IPS-15b (cell line): Measurements from ENCODE around the gene TUBB2B.

Experiments
- H3K27me3 ChIP-seq: one replicate; pipeline ENCODE4 v1.6.1; 2013; ENCODE audit warnings: low read length; ENCODE audit not compliant: control insufficient read depth, insufficient read depth
- H3K36me3 ChIP-seq: one replicate; pipeline ENCODE4 v1.6.1; 2013; ENCODE audit warnings: low read length; ENCODE audit not compliant: control insufficient read depth, insufficient read depth
- H3K4me1 ChIP-seq: one replicate; pipeline ENCODE4 v1.6.1; 2013; ENCODE audit warnings: mild to moderate bottlenecking, low read length; ENCODE audit not compliant: control insufficient read depth, insufficient read depth
- H3K4me3 ChIP-seq: one replicate; pipeline ENCODE4 v1.5.1; 2013; ENCODE audit warnings: low read depth, low read length
- H3K9ac ChIP-seq: one replicate; pipeline ENCODE4 v1.6.1; 2013; ENCODE audit warnings: low read depth, mild to moderate bottlenecking, low read length
- H3K9me3 ChIP-seq: one replicate; pipeline ENCODE4 v1.6.1; 2013; ENCODE audit warnings: mild to moderate bottlenecking, low read length; ENCODE audit not compliant: control insufficient read depth, insufficient read depth

TUBB2B gene

DNA sequence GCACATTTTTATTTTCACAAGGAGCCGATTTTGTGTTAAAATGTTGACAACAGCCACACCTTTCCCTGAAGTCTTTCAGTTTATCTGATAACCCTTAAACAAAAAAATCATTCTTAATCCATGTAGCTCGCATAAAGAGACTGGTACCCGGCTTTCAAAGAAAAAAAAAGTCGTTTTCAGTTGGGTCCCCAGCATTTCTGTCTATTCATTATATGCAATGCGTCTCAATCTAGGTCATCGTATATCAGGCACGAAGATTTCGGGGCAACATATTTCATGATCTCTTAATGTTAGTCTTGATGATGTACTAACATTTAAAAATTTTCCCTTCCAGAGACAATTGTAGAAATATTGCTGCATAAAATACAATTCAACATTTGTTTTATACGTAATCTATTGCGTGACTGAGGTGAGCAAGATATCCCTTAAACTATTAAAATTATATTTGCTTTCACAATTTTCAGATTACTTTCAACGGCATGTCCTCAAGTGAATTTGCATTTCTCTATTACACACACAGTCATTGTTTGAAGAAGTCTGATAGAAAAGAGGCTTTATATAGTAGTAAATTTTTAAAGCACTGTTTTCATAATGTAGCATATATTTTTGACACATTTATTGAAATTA is 2.9 kb upstream of the TUBB2B start:
- Histone ChIP-seq H3K27me3 (peaks cover 32% of the 10 kb centered on the region), H3K36me3 (peaks cover 12% of the 10 kb centered on the region), H3K4me1 (peaks cover 4% of the 10 kb centered on the region), H3K4me3 (peak overlapping the region; percentile 14), H3K9me3 (no peaks in the 10 kb centered on the region), H3K9ac (no peak overlapping the region)

DNA sequence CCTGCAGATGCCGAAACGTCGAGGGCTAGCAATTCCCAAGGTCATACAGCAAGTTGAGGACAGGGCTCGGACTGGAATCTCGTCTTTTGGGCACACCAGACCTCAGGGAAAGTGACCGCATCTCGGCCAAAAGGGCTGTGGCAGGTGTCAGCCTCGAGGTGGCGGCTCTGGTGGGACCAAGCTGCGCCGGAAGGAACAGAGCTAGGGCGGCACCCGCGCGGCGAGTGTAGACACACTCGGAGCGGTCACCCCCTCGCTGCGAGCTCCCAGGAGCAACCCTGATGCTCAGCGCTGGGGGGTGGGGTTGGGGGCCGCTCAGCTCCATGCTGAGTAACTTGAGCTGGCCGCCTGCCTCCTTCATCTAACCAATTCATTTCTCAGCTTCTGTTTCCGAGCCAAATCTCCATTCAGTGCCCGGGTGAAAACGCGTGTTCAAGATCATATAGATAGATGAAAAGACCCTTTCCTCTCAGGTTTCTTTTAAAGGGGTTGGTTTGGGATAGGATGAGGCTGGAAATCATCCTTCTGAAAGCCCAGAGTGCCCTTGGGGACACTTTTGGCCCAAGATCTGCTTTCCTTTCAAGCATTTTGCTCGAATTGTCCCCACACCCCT is 2.2 kb upstream of the TUBB2B start:
- Histone ChIP-seq H3K4me1 (peaks cover 4% of the 10 kb centered on the region), H3K4me3 (peak overlapping the region; percentile 58), H3K36me3 (peaks cover 12% of the 10 kb centered on the region), H3K9me3 (no peaks in the 10 kb centered on the region), H3K27me3 (peaks cover 32% of the 10 kb centered on the region), H3K9ac (no peak overlapping the region)

DNA sequence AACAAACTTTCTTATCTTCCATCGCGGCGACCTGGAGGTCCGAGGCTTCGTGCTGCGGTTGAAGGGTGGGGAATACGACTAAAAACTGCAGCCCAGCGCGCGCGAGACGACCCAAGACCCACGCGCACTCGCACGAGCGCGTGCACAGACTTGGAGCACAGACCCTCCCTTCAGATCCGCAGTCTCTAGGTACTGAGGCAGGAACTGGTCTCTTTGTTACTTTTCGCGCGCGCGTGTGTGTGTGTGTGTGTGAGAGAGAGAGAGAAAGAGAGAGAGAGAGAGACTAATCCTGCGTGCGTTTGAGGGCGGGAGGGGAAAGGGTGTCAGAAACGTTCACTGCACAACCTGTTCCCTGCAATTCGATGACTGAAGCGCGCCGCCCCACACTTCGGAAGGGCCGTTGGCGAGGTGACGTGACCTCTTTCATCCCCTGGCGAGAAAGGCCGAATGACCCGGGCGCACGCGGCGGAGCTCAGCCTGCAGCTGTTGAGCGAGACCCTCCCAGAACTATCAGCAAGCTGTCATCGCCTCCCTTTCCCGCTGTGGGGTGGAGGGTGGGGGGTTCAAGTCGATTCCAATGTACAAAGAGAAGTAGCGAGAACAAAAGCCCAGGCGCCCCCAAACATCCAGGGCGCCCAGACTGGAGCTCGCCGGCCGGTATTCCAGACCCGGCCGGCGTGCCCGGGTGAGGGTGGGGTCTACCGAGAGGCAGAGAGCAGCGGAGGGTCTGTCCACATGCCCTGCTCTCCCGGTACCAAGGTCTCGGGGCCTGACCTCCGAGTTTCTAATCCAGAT is 1.5 kb upstream of the TUBB2B start:
- peaks cover 4% of the 10 kb centered on the region for H3K4me1 ChIP-seq
- H3K9ac ChIP-seq: no peak overlapping the region
- H3K9me3 ChIP-seq: no peaks in the 10 kb centered on the region
- peaks cover 15% of the 10 kb centered on the region for H3K36me3 ChIP-seq
- peak overlapping the region; percentile 58 for H3K4me3 ChIP-seq
- H3K27me3 ChIP-seq: peaks cover 32% of the 10 kb centered on the region

DNA sequence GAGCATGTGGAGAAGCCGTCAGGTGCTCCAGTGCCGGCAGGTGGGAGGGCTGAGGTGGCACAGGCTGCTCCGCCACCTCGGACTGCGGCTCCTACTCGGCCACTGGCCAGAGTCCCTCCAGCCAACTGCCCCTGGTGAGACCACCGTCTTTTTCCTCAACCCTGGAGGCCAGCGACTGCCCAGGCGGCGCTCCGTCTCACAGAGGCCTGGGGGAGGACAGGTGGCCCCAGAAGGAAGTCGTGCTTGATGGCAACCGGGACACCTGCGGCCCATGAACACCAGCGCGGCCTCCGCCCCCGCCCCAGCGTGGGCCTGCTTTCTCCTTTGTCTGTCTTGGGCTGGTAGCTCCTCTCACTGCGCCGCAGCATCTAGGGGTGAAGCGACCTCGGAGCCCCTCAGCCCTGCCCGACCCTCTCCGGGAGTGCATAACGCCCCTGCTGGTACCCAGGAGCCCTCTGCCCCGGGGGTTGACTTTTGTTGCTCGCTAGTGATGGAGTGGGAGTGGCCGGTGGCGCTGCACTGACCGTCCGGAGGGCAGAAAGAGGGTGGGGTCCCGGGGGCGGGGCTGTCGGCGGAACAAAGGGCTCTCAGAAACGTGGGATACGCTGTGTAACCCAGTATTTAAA is 706 bp upstream of the TUBB2B start:
- peak overlapping the region; percentile 91 for H3K4me3 ChIP-seq
- H3K9me3 ChIP-seq: no peaks in the 10 kb centered on the region
- peaks cover 15% of the 10 kb centered on the region for H3K36me3 ChIP-seq
- peaks cover 28% of the 10 kb centered on the region for H3K27me3 ChIP-seq
- H3K4me1 ChIP-seq: peaks cover 4% of the 10 kb centered on the region
- peak overlapping the region; percentile 54 for H3K9ac ChIP-seq

DNA sequence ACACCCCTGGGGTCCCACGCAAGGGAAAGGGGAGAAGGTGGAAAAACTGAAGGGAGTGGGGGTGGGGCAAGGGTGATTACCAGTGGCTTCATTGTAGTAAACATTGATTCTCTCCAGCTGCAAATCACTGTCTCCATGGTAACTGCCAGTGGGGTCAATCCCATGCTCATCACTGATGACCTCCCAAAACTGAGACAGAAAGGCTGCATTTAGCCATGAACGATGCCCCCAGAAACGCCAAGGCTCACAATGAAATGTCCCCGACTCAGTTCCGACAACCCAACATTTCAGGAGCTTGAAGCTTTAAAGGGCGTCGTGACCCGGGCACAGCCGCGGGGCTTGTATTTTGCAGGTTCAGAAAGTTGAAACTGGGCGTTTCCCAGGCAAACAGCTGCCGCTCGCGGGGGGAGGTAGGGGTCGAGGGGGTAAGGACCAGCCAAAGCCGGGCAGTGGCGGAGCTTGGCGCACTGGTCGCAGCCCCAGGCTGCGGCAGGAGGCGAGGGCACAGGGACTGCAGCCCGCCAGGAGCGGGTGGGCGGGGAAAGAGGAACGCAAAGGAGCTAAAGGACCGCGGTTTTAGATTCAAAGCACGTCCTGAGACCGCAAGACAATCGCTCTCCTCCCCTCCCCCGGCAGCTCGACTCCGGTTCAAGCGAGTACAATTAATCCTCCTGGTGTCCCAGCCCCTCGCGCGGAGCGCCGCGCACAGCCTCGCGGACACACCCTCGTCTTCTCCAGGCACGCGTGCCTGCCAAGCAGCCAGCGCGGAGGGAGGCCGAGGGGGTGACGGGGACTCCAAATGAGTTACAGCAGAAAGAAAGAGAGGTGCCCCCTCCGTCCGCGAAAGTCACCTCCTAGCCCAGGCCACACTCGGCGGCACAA is 731 bp downstream of the TUBB2B start:
- peak overlapping the region; percentile 94 for H3K9ac ChIP-seq
- peaks cover 15% of the 10 kb centered on the region for H3K36me3 ChIP-seq
- no peaks in the 10 kb centered on the region for H3K9me3 ChIP-seq
- peaks cover 20% of the 10 kb centered on the region for H3K27me3 ChIP-seq
- H3K4me1 ChIP-seq: peaks cover 4% of the 10 kb centered on the region
- peak overlapping the region; percentile 73 for H3K4me3 ChIP-seq

DNA sequence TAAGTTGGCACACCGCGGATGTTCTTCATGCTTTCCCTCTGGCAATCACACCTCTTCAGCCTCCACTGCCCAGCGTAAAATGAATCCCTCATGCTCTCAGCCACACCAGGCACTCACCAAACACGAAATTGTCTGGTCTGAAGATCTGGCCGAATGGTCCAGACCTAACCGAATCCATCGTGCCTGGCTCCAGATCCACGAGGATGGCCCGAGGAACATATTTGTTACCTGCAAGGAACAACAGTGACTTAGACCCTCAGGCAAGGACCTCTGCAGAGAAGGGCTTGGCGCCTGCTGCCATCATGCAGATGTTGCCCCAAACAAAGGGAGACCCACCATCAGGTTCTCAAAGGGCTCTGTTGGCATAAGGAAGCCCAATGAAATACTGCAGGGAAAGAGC is 1.4 kb downstream of the TUBB2B start:
- peak overlapping the region; percentile 73 for H3K4me3 ChIP-seq
- peaks cover 7% of the 10 kb centered on the region for H3K4me1 ChIP-seq
- peaks cover 15% of the 10 kb centered on the region for H3K36me3 ChIP-seq
- no peak overlapping the region for H3K9ac ChIP-seq
- H3K9me3 ChIP-seq: no peaks in the 10 kb centered on the region
- H3K27me3 ChIP-seq: peaks cover 20% of the 10 kb centered on the region

DNA sequence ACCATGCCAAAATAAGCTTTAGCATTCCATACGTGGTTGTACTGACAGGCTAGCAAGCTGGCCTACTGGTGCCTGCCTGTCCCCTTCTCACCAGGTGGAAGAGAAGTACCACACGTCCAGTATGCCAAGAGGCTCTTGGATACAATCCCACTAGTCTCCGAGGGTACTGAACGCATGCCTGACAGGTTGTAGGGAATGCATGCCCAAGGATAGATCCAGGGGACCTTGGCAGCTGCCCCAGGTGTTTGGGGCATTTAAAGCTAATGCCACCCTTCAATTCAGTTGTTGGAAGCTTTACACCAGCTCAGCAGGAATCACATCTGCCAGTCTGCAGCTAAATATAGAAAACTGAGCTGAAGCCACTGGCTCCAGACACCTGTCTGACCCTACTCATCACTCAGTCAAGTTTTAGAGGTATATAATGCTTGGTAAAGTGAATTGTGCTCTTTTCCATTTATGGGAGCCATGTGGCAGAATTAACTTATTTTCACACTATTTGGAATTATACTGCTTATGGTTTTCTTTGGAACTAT is 4.9 kb downstream of the TUBB2B start:
- peaks cover 15% of the 10 kb centered on the region for H3K36me3 ChIP-seq
- H3K4me1 ChIP-seq: peaks cover 5% of the 10 kb centered on the region
- H3K4me3 ChIP-seq: no peak overlapping the region
- H3K27me3 ChIP-seq: no peaks in the 10 kb centered on the region
- H3K9ac ChIP-seq: no peak overlapping the region
- no peaks in the 10 kb centered on the region for H3K9me3 ChIP-seq

DNA sequence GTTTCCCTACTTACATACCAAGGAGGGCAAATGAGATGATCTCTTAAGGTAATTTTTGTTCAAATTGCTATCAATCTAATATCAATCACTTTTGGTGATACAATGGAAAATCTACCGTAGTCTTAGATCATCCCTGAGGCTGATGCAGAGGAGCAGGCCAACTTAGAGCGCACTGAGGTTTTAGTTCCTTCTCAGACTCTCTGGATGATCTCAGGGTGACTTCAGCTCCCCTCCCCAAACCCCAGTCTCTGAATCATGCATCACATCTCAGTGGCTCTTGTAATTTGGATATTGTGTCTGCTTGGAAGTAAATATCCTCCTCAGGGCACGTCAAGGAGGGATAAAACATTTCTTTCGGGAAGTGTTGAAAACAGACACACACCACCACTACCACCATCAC is 5.9 kb downstream of the TUBB2B start:
- no peak overlapping the region for H3K4me3 ChIP-seq
- no peaks in the 10 kb centered on the region for H3K27me3 ChIP-seq
- peaks cover 10% of the 10 kb centered on the region for H3K36me3 ChIP-seq
- peaks cover 5% of the 10 kb centered on the region for H3K4me1 ChIP-seq
- H3K9me3 ChIP-seq: no peaks in the 10 kb centered on the region
- no peak overlapping the region for H3K9ac ChIP-seq

DNA sequence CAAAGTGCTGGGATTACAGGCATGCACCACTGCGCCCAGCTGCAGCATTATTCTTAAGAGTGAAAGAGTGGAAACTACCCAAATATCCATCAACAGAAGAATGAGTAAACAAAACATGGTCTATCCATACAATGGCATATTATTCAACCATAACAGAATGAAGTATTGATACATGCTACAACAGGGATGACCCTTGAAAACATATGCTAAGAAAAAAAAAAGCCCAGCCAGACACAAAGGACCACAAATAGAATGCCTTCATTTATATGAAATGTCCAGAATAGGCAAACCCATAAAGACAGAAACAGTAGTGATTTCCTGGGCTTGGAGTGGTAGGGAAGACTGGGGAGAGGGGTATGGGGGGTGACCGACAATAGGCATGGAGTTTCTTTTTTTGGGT is 7.1 kb downstream of the TUBB2B start:
- Histone ChIP-seq H3K27me3 (no peaks in the 10 kb centered on the region), H3K36me3 (peaks cover 3% of the 10 kb centered on the region), H3K4me3 (no peak overlapping the region), H3K4me1 (peaks cover 5% of the 10 kb centered on the region), H3K9me3 (no peaks in the 10 kb centered on the region), H3K9ac (no peak overlapping the region)

DNA sequence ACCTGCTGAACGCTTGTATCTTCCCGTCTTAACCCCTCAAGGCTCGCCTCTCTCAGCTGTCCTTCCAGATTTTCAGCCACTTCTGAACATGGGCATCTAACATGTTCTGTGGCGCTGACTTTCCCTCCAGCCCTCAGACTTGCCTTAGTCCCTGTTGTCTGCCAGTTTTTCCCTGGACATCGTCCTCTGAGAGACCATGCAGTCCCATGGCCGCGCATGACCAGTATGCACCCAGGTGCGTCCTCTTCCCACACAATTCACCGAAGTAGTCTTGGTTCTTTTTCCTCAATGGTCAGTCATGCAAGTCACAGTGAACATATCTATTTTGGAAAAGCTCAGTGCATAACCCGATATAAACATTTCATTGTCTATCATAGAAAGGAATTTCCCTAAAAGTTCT is 9.2 kb downstream of the TUBB2B start:
- Histone ChIP-seq H3K4me3 (no peak overlapping the region), H3K9ac (no peak overlapping the region), H3K4me1 (peaks cover 5% of the 10 kb centered on the region), H3K36me3 (no peaks in the 10 kb centered on the region), H3K27me3 (no peaks in the 10 kb centered on the region), H3K9me3 (no peaks in the 10 kb centered on the region)

DNA sequence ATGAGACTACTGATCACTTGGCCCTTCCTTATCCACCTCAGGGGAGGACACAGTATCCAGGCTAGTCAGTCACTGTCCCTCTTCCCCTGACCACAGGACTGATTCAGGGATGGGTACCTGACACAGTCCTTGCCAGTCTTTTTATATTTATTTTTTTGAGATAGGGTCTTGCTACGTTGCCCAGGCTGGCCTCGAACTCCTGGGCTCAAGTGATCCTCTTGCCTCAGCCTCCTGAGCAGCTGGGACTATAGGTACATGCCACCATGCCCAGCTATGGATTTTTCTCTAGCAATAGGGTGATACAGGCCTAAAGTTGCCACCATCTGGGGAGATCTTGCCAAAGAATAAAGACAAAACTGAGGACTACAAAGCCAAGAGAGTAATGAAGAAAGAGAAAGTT is 10.2 kb downstream of the TUBB2B start:
- Histone ChIP-seq H3K4me1 (peaks cover 5% of the 10 kb centered on the region), H3K4me3 (no peak overlapping the region), H3K9ac (no peak overlapping the region), H3K27me3 (no peaks in the 10 kb centered on the region), H3K36me3 (no peaks in the 10 kb centered on the region), H3K9me3 (no peaks in the 10 kb centered on the region)
